Measurements from ENCODE around the gene MRPL38. TPM values are rescaled to one million over a fixed set of nuclear protein-coding genes. Genes with fewer than 3 reads are reported as not detected.

The MRPL38 gene
- polyA plus RNA-seq, 2 of the 4 experiments (the other 2 are of a cell fraction) = 53.5 to 102 TPM

- TF ChIP-seq HOXB5 (CRISPR knock-in tag; IDR thresholded peaks at IDR 0.05) (no peak), JUNB (IDR thresholded peaks at IDR 0.05) (no peak), EHF (CRISPR knock-in tag; IDR thresholded peaks at IDR 0.05) (no peak), FOXS1 (CRISPR knock-in tag; IDR thresholded peaks at IDR 0.05) (no peak), ATOH8 (CRISPR knock-in tag; IDR thresholded peaks at IDR 0.05; ENCODE audit: low read depth) (no peak), ZC3H11A (IDR thresholded peaks at IDR 0.05) (no peak)
- H3K4me2 ChIP-seq = no peak overlapping the region
- ATAC-seq (no peak), FAIRE-seq (no peak), DNase-seq (ENCODE audit: low read depth in 1 of 2, low spot score in 1 of 2) (no peak)
- ChIA-PET CTCF (interaction anchor here (0.5 to 20.0 kb wide), 14 partner anchors 10 to 369 kb away, joined by 3 to 372 read pairs (median 5); partner anchors contain the start of genes CDK3, FBF1, TRIM47 and TRIM65), POLR2A (interaction anchor here (0.9 kb wide), 1 partner anchor 31 kb away, joined by 3 read pairs; no protein-coding TSS in a partner anchor)
- H3K27ac ChIP-seq = no peak overlapping the region
- 85% methylated on average over 11 of the region's 11 CpGs for WGBS (ENCODE audit: missing lambda C conversion rate)
- no peak overlapping the region for H3K4me3 ChIP-seq
- H3K9me3 ChIP-seq = no peaks in the 10 kb centered on the region
- peaks cover 10% of the 10 kb centered on the region; the same call in 2 of the 3 replicates for H3K4me1 ChIP-seq
These were observed 5.2 kb upstream of the MRPL38 start for GRCh38 chr17:75909812-75910274.

GRCh38 chr17:75909051-75909811 is 4.5 kb upstream of the MRPL38 start:
- H3K27ac ChIP-seq = no peak overlapping the region

GRCh38 chr17:75908201-75908600 is 3.5 kb upstream of the MRPL38 start:
- no peak overlapping the region for H3K4me3 ChIP-seq
- WGBS (ENCODE audit: missing lambda C conversion rate) = 79% methylated on average over 6 of the region's 6 CpGs
- ChIA-PET CTCF (interaction anchor here (0.8 to 20.0 kb wide), 5 partner anchors 11 to 97 kb away, joined by 3 to 372 read pairs (median 17); partner anchors contain the start of genes CDK3 and TRIM65), POLR2A (no interaction called here)
- DNase-seq (ENCODE audit: low read depth in 1 of 2, low spot score in 1 of 2) (no peak), ATAC-seq (no peak), FAIRE-seq (no peak)
- H3K4me1 ChIP-seq = peaks cover 17% of the 10 kb centered on the region
- H3K9me3 ChIP-seq = no peaks in the 10 kb centered on the region
- H3K27ac ChIP-seq = no peak overlapping the region
- no peak for TF ChIP-seq CEBPB (IDR thresholded peaks at IDR 0.05)
- no peak for TF ChIP-seq ATOH8 (CRISPR knock-in tag; IDR thresholded peaks at IDR 0.05; ENCODE audit: low read depth)
- TF ChIP-seq KDM1A (IDR thresholded peaks at IDR 0.05; ENCODE audit: low read depth) = no peak
- no peak for TF ChIP-seq GATA3 (IDR thresholded peaks at IDR 0.05; ENCODE audit: borderline replicate concordance)
- no peak for TF ChIP-seq SMC3 (IDR thresholded peaks at IDR 0.05)
- no peak for TF ChIP-seq REST (IDR thresholded peaks at IDR 0.05)
- TF ChIP-seq HOXB13 (CRISPR knock-in tag; IDR thresholded peaks at IDR 0.05; ENCODE audit: low read depth) = no peak
- no peak for TF ChIP-seq MAX (IDR thresholded peaks at IDR 0.05)
- TF ChIP-seq RFX5 (IDR thresholded peaks at IDR 0.05) = no peak
- no peak for TF ChIP-seq CBX2 (IDR thresholded peaks at IDR 0.05; ENCODE audit: borderline replicate concordance, low read depth)
- H3K4me2 ChIP-seq = no peak overlapping the region

More at GRCh38 chr17:75909051-75909811, 4.5 kb upstream of the MRPL38 start:
- H3K4me3 ChIP-seq = no peak overlapping the region
- no peak for TF ChIP-seq FOSB (CRISPR knock-in tag; IDR thresholded peaks at IDR 0.05)
- TF ChIP-seq HDAC2 (IDR thresholded peaks at IDR 0.05) = no peak
- no peak for TF ChIP-seq PHF8 (IDR thresholded peaks at IDR 0.05; ENCODE audit: borderline replicate concordance, low read depth)
- no peak for TF ChIP-seq CHD2 (IDR thresholded peaks at IDR 0.05; ENCODE audit: low read length, partially characterized antibody)
- no peak for TF ChIP-seq MAFK (IDR thresholded peaks at IDR 0.05; ENCODE audit: partially characterized antibody)
- no peak for TF ChIP-seq JUN (IDR thresholded peaks at IDR 0.05)
- TF ChIP-seq RCOR1 (IDR thresholded peaks at IDR 0.05; ENCODE audit: low read depth, low read length) = no peak
- TF ChIP-seq ATOH8 (CRISPR knock-in tag; IDR thresholded peaks at IDR 0.05; ENCODE audit: low read depth) = no peak
- 87% methylated on average over 14 of the region's 14 CpGs for WGBS (ENCODE audit: missing lambda C conversion rate)
- ChIA-PET CTCF (interaction anchor here (0.9 to 20.0 kb wide), 12 partner anchors 10 to 370 kb away, joined by 3 to 372 read pairs (median 7); partner anchors contain the start of genes CDK3, FBF1, TRIM47 and TRIM65), POLR2A (interaction anchor here (0.9 kb wide), 1 partner anchor 32 kb away, joined by 3 read pairs; no protein-coding TSS in a partner anchor)
- H3K9me3 ChIP-seq = no peaks in the 10 kb centered on the region
- ATAC-seq = no peak
- peaks cover 10% of the 10 kb centered on the region; the same call in 2 of the 3 replicates for H3K4me1 ChIP-seq
- no peak for DNase-seq (ENCODE audit: low read depth in 1 of 2, low spot score in 1 of 2)
- no peak overlapping the region for H3K4me2 ChIP-seq
- FAIRE-seq = no peak

Measured in A549 (cell line).